ENCODE data around the gene RITA1. TPM values are rescaled to one million over a fixed set of nuclear protein-coding genes. Genes with fewer than 3 reads are reported as not detected.

RITA1 gene
- total and polyA plus RNA-seq, 9 donors = 9.3 to 12.7 (median 10.0) TPM

GRCh38 chr12:113211160-113211559 is 25.6 kb downstream of the RITA1 start:
- Histone ChIP-seq H3K4me1 (ENCODE audit: control insufficient read depth, insufficient read depth, low read length) (peaks cover 9% of the 10 kb centered on the region), H3K27me3 (ENCODE audit: control insufficient read depth, insufficient read depth, low read length) (no peaks in the 10 kb centered on the region), H3K9me3 (replicated peaks; ENCODE audit: control insufficient read depth, low read depth, low read length) (no peaks in the 10 kb centered on the region), H3K36me3 (ENCODE audit: control insufficient read depth, insufficient read depth, low read length) (no peaks in the 10 kb centered on the region), H3K4me3 (ENCODE audit: low read length) (no peak overlapping the region), H3K27ac (ENCODE audit: low read length) (no peak overlapping the region)
- no peak for DNase-seq
- no CpG with 5 or more reads among the region's 6 CpGs for WGBS (ENCODE audit: insufficient coverage)

DNA sequence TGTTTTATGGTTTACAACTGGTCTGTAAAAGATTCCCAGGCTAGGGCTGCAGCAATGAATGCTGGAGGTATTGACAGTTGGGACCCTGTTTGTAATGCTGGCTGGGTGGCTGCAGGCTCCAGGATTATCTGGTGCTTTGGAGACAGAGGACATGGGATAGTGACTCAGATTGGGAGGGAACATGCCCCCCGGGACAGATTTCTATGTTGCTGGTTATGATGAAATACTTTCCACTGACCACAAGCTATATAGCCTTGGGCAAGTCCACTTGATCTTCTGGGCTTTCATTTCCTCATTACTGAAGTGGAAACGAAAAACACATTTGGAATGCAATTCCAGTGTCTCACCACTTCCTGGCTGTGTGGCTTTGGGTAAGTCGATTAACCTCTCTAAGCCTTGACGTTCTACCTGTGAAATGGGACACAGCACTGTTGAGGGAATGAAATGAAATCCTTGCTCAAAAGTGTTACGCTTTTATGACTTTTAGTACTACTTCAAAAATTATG is 29.4 kb downstream of the RITA1 start:
- no peaks in the 10 kb centered on the region for H3K9me3 ChIP-seq (replicated peaks; ENCODE audit: control insufficient read depth, low read depth, low read length)
- no CpG with 5 or more reads among the region's 5 CpGs for whole genome bisulfite sequencing (ENCODE audit: insufficient coverage)
- no peaks in the 10 kb centered on the region for H3K4me1 ChIP-seq (ENCODE audit: control insufficient read depth, insufficient read depth, low read length)

DNA sequence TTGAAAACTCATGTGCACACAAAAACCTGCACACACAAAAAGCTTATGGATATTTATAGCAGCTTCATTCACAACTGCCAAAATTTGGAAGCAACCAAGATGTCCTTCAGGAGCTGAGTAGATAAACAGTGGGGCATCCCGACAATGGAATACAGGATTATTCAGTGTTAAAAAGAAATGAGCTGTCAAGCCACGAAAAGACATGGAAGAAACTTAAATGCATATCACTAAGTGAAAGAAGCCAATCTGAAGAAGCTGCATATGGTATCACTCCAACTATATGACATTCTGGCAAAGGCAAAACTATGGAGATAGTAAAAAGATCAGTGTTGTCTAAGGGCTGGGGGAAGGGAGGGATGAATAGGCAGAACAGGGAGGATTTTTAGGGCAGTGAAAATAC is 30.5 kb downstream of the RITA1 start:
- Histone ChIP-seq H3K27me3 (ENCODE audit: control insufficient read depth, insufficient read depth, low read length) (no peaks in the 10 kb centered on the region), H3K27ac (ENCODE audit: low read length) (no peak overlapping the region), H3K9me3 (replicated peaks; ENCODE audit: control insufficient read depth, low read depth, low read length) (no peaks in the 10 kb centered on the region), H3K36me3 (ENCODE audit: control insufficient read depth, insufficient read depth, low read length) (no peaks in the 10 kb centered on the region), H3K4me1 (ENCODE audit: control insufficient read depth, insufficient read depth, low read length) (peaks cover 6% of the 10 kb centered on the region), H3K4me3 (ENCODE audit: low read length) (no peak overlapping the region)
- no CpG with 5 or more reads among the region's 2 CpGs for WGBS (ENCODE audit: insufficient coverage)
- DNase-seq = no peak

More for the DNA sequence above, 29.4 kb downstream of the RITA1 start:
- no peak overlapping the region for H3K27ac ChIP-seq (ENCODE audit: low read length)
- H3K36me3 ChIP-seq (ENCODE audit: control insufficient read depth, insufficient read depth, low read length) = no peaks in the 10 kb centered on the region
- DNase-seq = peak; percentile 84
- no peak overlapping the region for H3K4me3 ChIP-seq (ENCODE audit: low read length)
- H3K27me3 ChIP-seq (ENCODE audit: control insufficient read depth, insufficient read depth, low read length) = no peaks in the 10 kb centered on the region

GRCh38 chr12:113220593-113221180 is 35.2 kb downstream of the RITA1 start:
- 0% methylated on average over 17 of the region's 23 CpGs for WGBS (ENCODE audit: insufficient coverage)

DNA sequence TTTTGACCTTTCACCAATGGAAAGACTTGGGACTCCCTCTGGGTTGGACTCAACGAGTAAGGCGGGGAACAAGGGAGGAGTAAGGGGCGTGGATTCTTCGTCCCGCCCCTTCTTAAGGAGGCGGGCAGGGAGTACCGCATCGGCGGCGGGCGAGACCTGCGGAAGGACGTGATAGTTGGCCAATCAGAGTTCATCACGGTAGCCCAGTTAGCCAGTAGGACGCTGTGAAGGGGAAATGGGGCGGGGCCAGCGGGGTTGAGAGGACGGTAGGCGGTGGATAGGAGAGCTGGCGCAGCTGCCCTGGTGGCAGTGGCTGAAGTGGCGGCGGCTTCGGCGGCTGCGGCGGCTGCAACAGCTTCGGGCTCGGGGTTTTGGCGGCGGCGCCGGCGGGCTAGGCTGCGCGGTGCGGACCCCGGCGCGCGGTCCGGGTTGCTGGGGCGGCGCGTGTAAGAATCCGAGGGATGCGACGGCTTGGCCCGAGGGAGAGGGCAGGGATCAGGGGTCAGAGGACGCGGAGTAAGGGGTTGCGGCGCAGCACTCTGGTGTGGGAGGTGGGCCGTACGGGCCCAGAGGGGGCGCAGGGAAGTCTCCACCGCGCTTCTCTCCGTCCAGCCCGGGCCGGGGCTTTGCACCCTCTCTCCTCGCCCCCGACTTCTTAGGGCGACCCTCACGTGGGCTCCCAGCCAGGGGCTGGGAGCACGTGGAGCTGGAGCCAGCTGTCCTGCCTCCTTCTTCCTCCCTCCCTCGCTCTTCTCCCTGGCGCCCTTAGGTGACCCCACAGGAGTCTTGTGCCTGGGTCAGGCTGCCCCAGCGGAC is 35.9 kb downstream of the RITA1 start, which contains the start of gene TPCN1:
TPCN1 (plus strand) TSS at position 284 of the 816 bp plus-strand sequence. CDS start 5,389 bp downstream, outside the sequence.
- WGBS (ENCODE audit: insufficient coverage) = 1% methylated on average over 47 of the region's 68 CpGs
- Histone ChIP-seq H3K4me1 (ENCODE audit: control insufficient read depth, insufficient read depth, low read length) (peaks cover 29% of the 10 kb centered on the region), H3K9me3 (replicated peaks; ENCODE audit: control insufficient read depth, low read depth, low read length) (no peaks in the 10 kb centered on the region), H3K4me3 (ENCODE audit: low read length) (peak within 1 kb of the TSS; percentile 90), H3K27ac (ENCODE audit: low read length) (peak within 1 kb of the TSS; percentile 93), H3K27me3 (ENCODE audit: control insufficient read depth, insufficient read depth, low read length) (no peaks in the 10 kb centered on the region), H3K36me3 (ENCODE audit: control insufficient read depth, insufficient read depth, low read length) (no peaks in the 10 kb centered on the region)
- DNase-seq = peak; percentile 100

More at GRCh38 chr12:113220593-113221180, 35.2 kb downstream of the RITA1 start:
- Histone ChIP-seq H3K9me3 (replicated peaks; ENCODE audit: control insufficient read depth, low read depth, low read length) (no peaks in the 10 kb centered on the region), H3K36me3 (ENCODE audit: control insufficient read depth, insufficient read depth, low read length) (no peaks in the 10 kb centered on the region), H3K27ac (ENCODE audit: low read length) (peak overlapping the region; percentile 76), H3K4me3 (ENCODE audit: low read length) (peak overlapping the region; percentile 79), H3K4me1 (ENCODE audit: control insufficient read depth, insufficient read depth, low read length) (peaks cover 29% of the 10 kb centered on the region), H3K27me3 (ENCODE audit: control insufficient read depth, insufficient read depth, low read length) (no peaks in the 10 kb centered on the region)
- DNase-seq = no peak

- no peaks in the 10 kb centered on the region for H3K27me3 ChIP-seq (ENCODE audit: control insufficient read depth, insufficient read depth, low read length)
- H3K9me3 ChIP-seq (replicated peaks; ENCODE audit: control insufficient read depth, low read depth, low read length) = no peaks in the 10 kb centered on the region
- H3K27ac ChIP-seq (ENCODE audit: low read length) = peak overlapping the region; percentile 93
- WGBS (ENCODE audit: insufficient coverage) = 28% methylated on average over 4 of the region's 12 CpGs
- H3K4me1 ChIP-seq (ENCODE audit: control insufficient read depth, insufficient read depth, low read length) = peaks cover 35% of the 10 kb centered on the region
- H3K4me3 ChIP-seq (ENCODE audit: low read length) = peak overlapping the region; percentile 90
- peaks cover 6% of the 10 kb centered on the region for H3K36me3 ChIP-seq (ENCODE audit: control insufficient read depth, insufficient read depth, low read length)
- no peak for DNase-seq
Observed at GRCh38 chr12:113221997-113222729, 36.6 kb downstream of the RITA1 start.

- DNase-seq = peak; percentile 94
- H3K4me3 ChIP-seq (ENCODE audit: low read length) = peak overlapping the region; percentile 90
- WGBS (ENCODE audit: insufficient coverage) = 0% methylated on average over 4 of the region's 11 CpGs
- no peaks in the 10 kb centered on the region for H3K27me3 ChIP-seq (ENCODE audit: control insufficient read depth, insufficient read depth, low read length)
- H3K9me3 ChIP-seq (replicated peaks; ENCODE audit: control insufficient read depth, low read depth, low read length) = no peaks in the 10 kb centered on the region
- peaks cover 13% of the 10 kb centered on the region for H3K36me3 ChIP-seq (ENCODE audit: control insufficient read depth, insufficient read depth, low read length)
- H3K4me1 ChIP-seq (ENCODE audit: control insufficient read depth, insufficient read depth, low read length) = peaks cover 43% of the 10 kb centered on the region
- H3K27ac ChIP-seq (ENCODE audit: low read length) = peak overlapping the region; percentile 93
Observed at GRCh38 chr12:113222730-113223531, 37.4 kb downstream of the RITA1 start.

GRCh38 chr12:113224955-113225354 is 39.4 kb downstream of the RITA1 start:
- Histone ChIP-seq H3K4me1 (ENCODE audit: control insufficient read depth, insufficient read depth, low read length) (peaks cover 63% of the 10 kb centered on the region), H3K9me3 (replicated peaks; ENCODE audit: control insufficient read depth, low read depth, low read length) (no peaks in the 10 kb centered on the region), H3K27me3 (ENCODE audit: control insufficient read depth, insufficient read depth, low read length) (no peaks in the 10 kb centered on the region), H3K36me3 (ENCODE audit: control insufficient read depth, insufficient read depth, low read length) (peaks cover 26% of the 10 kb centered on the region), H3K27ac (ENCODE audit: low read length) (no peak overlapping the region), H3K4me3 (ENCODE audit: low read length) (no peak overlapping the region)
- 86% methylated on average over 2 of the region's 4 CpGs for WGBS (ENCODE audit: insufficient coverage)
- no peak for DNase-seq

DNA sequence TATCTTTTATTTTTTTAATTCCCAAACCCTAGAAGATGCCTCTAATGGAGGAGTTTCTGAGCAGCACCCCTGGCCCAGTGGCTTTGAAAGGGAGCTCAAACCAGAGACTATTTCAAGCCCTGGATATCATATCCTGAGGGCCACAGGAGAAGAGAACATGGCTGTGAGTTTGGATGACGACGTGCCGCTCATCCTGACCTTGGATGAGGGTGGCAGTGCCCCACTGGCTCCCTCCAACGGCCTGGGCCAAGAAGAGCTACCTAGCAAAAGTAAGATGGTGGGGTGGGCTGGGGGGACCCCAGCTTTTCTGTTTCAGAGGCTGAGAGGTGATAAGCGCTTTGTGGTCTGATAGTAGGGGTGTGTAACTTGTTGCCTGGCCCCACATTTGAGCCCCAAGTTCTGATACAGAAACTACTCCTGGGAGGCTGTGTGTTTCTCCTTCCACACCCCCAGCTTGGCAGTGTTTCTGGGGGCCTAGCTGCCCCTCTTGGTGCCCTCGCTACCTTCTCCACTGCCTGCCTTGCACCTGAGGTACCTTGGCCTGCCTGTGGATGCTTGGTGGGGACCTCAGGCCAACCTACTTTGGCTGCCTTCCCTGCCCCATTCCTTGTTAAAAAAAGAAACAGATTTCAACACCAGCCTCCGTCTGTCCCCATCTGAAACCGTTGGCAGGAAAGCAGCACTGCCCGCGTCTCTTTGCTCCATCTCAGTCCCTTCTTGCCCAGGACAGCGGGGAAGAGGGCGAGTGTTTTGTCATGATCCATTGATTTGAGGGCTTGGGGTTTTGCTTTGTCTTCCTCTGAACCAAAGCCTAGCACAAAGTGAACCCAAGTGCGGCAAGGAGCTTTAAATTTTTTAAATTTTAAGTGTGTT is 41.4 kb downstream of the RITA1 start:
- peaks cover 45% of the 10 kb centered on the region for H3K36me3 ChIP-seq (ENCODE audit: control insufficient read depth, insufficient read depth, low read length)

More for the DNA sequence above, 41.4 kb downstream of the RITA1 start:
- Histone ChIP-seq H3K27ac (ENCODE audit: low read length) (peak overlapping the region; percentile 60), H3K4me1 (ENCODE audit: control insufficient read depth, insufficient read depth, low read length) (peaks cover 71% of the 10 kb centered on the region), H3K9me3 (replicated peaks; ENCODE audit: control insufficient read depth, low read depth, low read length) (peaks cover 2% of the 10 kb centered on the region), H3K27me3 (ENCODE audit: control insufficient read depth, insufficient read depth, low read length) (no peaks in the 10 kb centered on the region), H3K4me3 (ENCODE audit: low read length) (no peak overlapping the region)
- 87% methylated on average over 6 of the region's 13 CpGs for WGBS (ENCODE audit: insufficient coverage)
- DNase-seq = no peak

Measured in muscle of leg (tissue), 11 donors.